ENCODE data around the gene CHRNB4.

Gene CHRNB4

GRCh38 chr15:78651930-78652615 is 11.1 kb upstream of the CHRNB4 start:
- Histone ChIP-seq H3K27me3 (replicated peaks; ENCODE audit: control insufficient read depth, insufficient read depth, low read length) (no peaks in the 10 kb centered on the region), H3K36me3 (ENCODE audit: control insufficient read depth, insufficient read depth, low read length) (no peaks in the 10 kb centered on the region), H3K4me3 (replicated peaks; ENCODE audit: low read depth, low read length) (no peak overlapping the region)
- DNase-seq (ENCODE audit: extremely low read depth, insufficient read length), result no peak
- TF ChIP-seq CTCF (IDR thresholded peaks at IDR 0.05; ENCODE audit: insufficient read depth, low read length, poor library complexity, severe bottlenecking), result no peak

- no peak overlapping the region for H3K4me3 ChIP-seq (replicated peaks; ENCODE audit: low read depth, low read length)
- TF ChIP-seq CTCF (IDR thresholded peaks at IDR 0.05; ENCODE audit: insufficient read depth, low read length, poor library complexity, severe bottlenecking), result no peak
- H3K27me3 ChIP-seq (replicated peaks; ENCODE audit: control insufficient read depth, insufficient read depth, low read length), result no peaks in the 10 kb centered on the region
- H3K36me3 ChIP-seq (ENCODE audit: control insufficient read depth, insufficient read depth, low read length), result no peaks in the 10 kb centered on the region
- no peak for DNase-seq (ENCODE audit: extremely low read depth, insufficient read length)
Measured at GRCh38 chr15:78651007-78651406, 10.0 kb upstream of the CHRNB4 start.

GRCh38 chr15:78650022-78650421 is 9.0 kb upstream of the CHRNB4 start:
- no peaks in the 10 kb centered on the region for H3K36me3 ChIP-seq (ENCODE audit: control insufficient read depth, insufficient read depth, low read length)
- DNase-seq (ENCODE audit: extremely low read depth, insufficient read length), result no peak
- H3K27me3 ChIP-seq (replicated peaks; ENCODE audit: control insufficient read depth, insufficient read depth, low read length), result no peaks in the 10 kb centered on the region
- TF ChIP-seq CTCF (IDR thresholded peaks at IDR 0.05; ENCODE audit: insufficient read depth, low read length, poor library complexity, severe bottlenecking), result no peak
- H3K4me3 ChIP-seq (replicated peaks; ENCODE audit: low read depth, low read length), result no peak overlapping the region

- DNase-seq (ENCODE audit: extremely low read depth, insufficient read length), result no peak
- no peak for TF ChIP-seq CTCF (IDR thresholded peaks at IDR 0.05; ENCODE audit: insufficient read depth, low read length, poor library complexity, severe bottlenecking)
- Histone ChIP-seq H3K36me3 (ENCODE audit: control insufficient read depth, insufficient read depth, low read length) (no peaks in the 10 kb centered on the region), H3K27me3 (replicated peaks; ENCODE audit: control insufficient read depth, insufficient read depth, low read length) (no peaks in the 10 kb centered on the region; the same call in 1 of the 2 replicates), H3K4me3 (replicated peaks; ENCODE audit: low read depth, low read length) (no peak overlapping the region)
Measured at GRCh38 chr15:78645009-78645408, 4.0 kb upstream of the CHRNB4 start.

GRCh38 chr15:78642331-78642730 is 1.3 kb upstream of the CHRNB4 start:
- no peaks in the 10 kb centered on the region for H3K36me3 ChIP-seq (ENCODE audit: control insufficient read depth, insufficient read depth, low read length)
- H3K27me3 ChIP-seq (replicated peaks; ENCODE audit: control insufficient read depth, insufficient read depth, low read length), result no peaks in the 10 kb centered on the region; the same call in 1 of the 2 replicates
- no peak for TF ChIP-seq CTCF (IDR thresholded peaks at IDR 0.05; ENCODE audit: insufficient read depth, low read length, poor library complexity, severe bottlenecking)
- H3K4me3 ChIP-seq (replicated peaks; ENCODE audit: low read depth, low read length), result no peak overlapping the region
- no peak for DNase-seq (ENCODE audit: extremely low read depth, insufficient read length)
